ENCODE results near the gene ACOX1. TPM values are rescaled to one million over a fixed set of nuclear protein-coding genes. Genes with fewer than 3 reads are reported as not detected.

The ACOX1 gene
- total and polyA plus RNA-seq, 2 donors (not counting 1 experiment from before 2014, with no cell fraction given), result 6.6 to 31.2 TPM

DNA sequence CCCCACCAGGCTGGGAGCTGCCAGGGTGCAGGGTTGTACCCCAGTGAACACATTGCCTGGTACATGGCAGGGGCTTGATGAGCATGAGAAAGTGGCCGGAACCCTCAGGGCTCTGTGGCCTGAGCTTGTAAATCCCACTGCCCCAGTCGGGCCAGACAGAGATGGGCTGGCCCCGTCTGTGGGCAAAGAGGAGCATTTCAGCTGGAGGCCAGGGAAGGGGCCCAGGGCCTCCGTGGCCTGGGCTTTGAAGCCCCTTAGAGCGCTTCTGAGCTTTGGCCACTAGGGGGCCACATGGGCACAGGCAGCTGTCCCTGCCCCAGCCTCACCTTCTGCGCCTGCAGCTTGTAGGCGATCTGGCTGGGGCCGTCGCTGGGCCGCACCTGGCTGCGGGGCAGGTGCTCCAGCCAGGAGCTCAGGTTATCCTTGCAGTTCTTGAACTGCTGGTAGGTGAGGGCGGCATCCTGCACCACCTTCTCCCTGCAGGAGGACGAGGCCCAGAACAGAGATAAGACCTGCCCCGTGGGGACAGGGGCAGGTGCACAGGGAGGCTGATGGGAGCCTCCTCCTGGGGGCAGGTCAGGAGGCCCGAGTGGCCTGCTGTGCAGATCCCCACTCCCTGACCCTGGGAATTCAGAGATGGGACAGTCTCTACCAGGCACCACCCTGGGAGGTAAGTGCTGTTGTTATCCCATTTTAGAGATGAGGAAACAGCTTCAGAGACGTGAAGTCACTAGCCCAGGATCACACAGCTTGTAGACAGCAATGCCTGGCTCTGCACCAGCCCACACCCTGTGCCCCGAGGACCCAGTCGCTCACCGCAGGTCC is 35.3 kb upstream of the ACOX1 start:
- no peaks in the 10 kb centered on the region for H4K20me1 ChIP-seq (ENCODE audit: control insufficient read depth, insufficient read depth, low read length, poor library complexity, severe bottlenecking)
- no peak overlapping the region for H3K9ac ChIP-seq (ENCODE audit: low read length)
- H3K27ac Mint-ChIP-seq, result peak overlapping the region; percentile 56
- H3K4me2 ChIP-seq (replicated peaks; ENCODE audit: low read depth, low read length, poor library complexity, severe bottlenecking), result peak overlapping the region; percentile 27
- ChIA-PET POLR2A (interaction anchor here (0.5 kb wide), 1 partner anchor 356 kb away, joined by 3 read pairs; no protein-coding TSS in a partner anchor), CTCF (interaction anchor here (0.5 to 4.3 kb wide), 47 partner anchors 8 to 1667 kb away, joined by 3 to 59 read pairs (median 4); partner anchors contain the start of genes CDK3, FBF1, SMIM5 and UBALD2)
- peak overlapping the region; percentile 43 for H2AFZ ChIP-seq (ENCODE audit: insufficient read depth, low read depth, low read length, poor library complexity, severe bottlenecking)
- no peak for TF ChIP-seq EZH2 (IDR thresholded peaks at IDR 0.05; ENCODE audit: borderline replicate concordance, insufficient read depth, low read depth, low read length, poor library complexity, severe bottlenecking)
- TF ChIP-seq, protein P1, sequence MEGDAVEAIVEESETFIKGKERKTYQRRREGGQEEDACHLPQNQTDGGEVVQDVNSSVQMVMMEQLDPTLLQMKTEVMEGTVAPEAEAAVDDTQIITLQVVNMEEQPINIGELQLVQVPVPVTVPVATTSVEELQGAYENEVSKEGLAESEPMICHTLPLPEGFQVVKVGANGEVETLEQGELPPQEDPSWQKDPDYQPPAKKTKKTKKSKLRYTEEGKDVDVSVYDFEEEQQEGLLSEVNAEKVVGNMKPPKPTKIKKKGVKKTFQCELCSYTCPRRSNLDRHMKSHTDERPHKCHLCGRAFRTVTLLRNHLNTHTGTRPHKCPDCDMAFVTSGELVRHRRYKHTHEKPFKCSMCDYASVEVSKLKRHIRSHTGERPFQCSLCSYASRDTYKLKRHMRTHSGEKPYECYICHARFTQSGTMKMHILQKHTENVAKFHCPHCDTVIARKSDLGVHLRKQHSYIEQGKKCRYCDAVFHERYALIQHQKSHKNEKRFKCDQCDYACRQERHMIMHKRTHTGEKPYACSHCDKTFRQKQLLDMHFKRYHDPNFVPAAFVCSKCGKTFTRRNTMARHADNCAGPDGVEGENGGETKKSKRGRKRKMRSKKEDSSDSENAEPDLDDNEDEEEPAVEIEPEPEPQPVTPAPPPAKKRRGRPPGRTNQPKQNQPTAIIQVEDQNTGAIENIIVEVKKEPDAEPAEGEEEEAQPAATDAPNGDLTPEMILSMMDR (IDR thresholded peaks at IDR 0.05), result peak; percentile 98
- no peaks in the 10 kb centered on the region for H3K79me2 ChIP-seq (ENCODE audit: control insufficient read depth, insufficient read depth, low read length)
- ATAC-seq (ENCODE audit: low read depth), result peak; percentile 98
- H3K9me3 Mint-ChIP-seq (ENCODE audit: insufficient read depth), result no peaks in the 10 kb centered on the region
- H3K27me3 ChIP-seq (replicated peaks in 1 of 4; ENCODE audit: control extremely low read depth in 1 of 4, control insufficient read depth in 3 of 4, insufficient read depth in 4 of 4, low read length in 3 of 4), result peaks cover 0 to 7% (median 2%) of the 10 kb centered on the region in 4 experiments
- WGBS (ENCODE audit: insufficient coverage), result 28% methylated on average over 18 of the region's 19 CpGs
- no peaks in the 10 kb centered on the region for H3K9me3 ChIP-seq (ENCODE audit: control extremely low read depth in 1 of 3, control insufficient read depth in 2 of 3, insufficient read depth in 1 of 3, low read length in 2 of 3)
- DNase-seq, result peak; percentile 83
- H3K27ac ChIP-seq (ENCODE audit: low read length in 2 of 2), result no peak overlapping the region
- H3K4me3 Mint-ChIP-seq, result no peak overlapping the region
- H3K36me3 ChIP-seq (replicated peaks in 1 of 2; ENCODE audit: control extremely low read depth in 1 of 2, control insufficient read depth in 1 of 2, extremely low read depth in 1 of 2, insufficient read depth in 2 of 2, low read length in 1 of 2), result no peaks in the 10 kb centered on the region
- H3K4me3 ChIP-seq (ENCODE audit: control extremely low read depth in 1 of 5, extremely low read depth in 1 of 5, insufficient read depth in 1 of 5, low read depth in 2 of 5, low read length in 4 of 5), result no peak overlapping the region
- H3K4me1 Mint-ChIP-seq, result no peaks in the 10 kb centered on the region
- peaks cover 0 to 7% of the 10 kb centered on the region in 2 donors for H3K4me1 ChIP-seq (ENCODE audit: control insufficient read depth in 2 of 2, insufficient read depth in 2 of 2, low read length in 2 of 2)
- intact Hi-C loops (cut with micrococcal nuclease), result no loop called here
- H3K27me3 Mint-ChIP-seq, result no peaks in the 10 kb centered on the region
